ENCODE measurements around the gene RACK1.

- TF ChIP-seq CTCF (IDR thresholded peaks at IDR 0.05; ENCODE audit: insufficient read depth, low read length): no peak
- no peak for TF ChIP-seq POLR2AphosphoS5 (IDR thresholded peaks at IDR 0.05; ENCODE audit: low read depth)
These were observed 48.4 kb downstream of the RACK1 start for GRCh38 chr5:181195249-181195761.
